NCI-H2029 treated with DMSO at 0.1 percent for 48 hours (cell line): ENCODE measurements around the gene BAZ1B.
A peak's percentile ranks its signal among the peaks of the same experiment; 100 is the strongest.
"Not testable (repeated sequence)": the region's sequence is repeated elsewhere in the genome, so short reads cannot be mapped to it uniquely, and the experiment has no call there.

Experiments
- DNase-seq: peaks from one replicate; lab custom pipeline; 2025; lab: John Stamatoyannopoulos, UW

BAZ1B gene

GRCh38 chr7:73538510-73538909 lies 16.4 kb upstream of the BAZ1B start:
- DNase-seq = not testable (repeated sequence)

GRCh38 chr7:73537051-73537450 lies 15.0 kb upstream of the BAZ1B start:
- no peak for DNase-seq

- no peak for DNase-seq
These were observed 14.4 kb upstream of the BAZ1B start for GRCh38 chr7:73536479-73536878.

- not testable (repeated sequence) for DNase-seq
These were observed 13.8 kb upstream of the BAZ1B start for GRCh38 chr7:73535918-73536317.

GRCh38 chr7:73533742-73534141 lies 11.6 kb upstream of the BAZ1B start:
- no peak for DNase-seq

- DNase-seq = no peak
These were observed 10.1 kb upstream of the BAZ1B start for GRCh38 chr7:73532224-73532623.

- no peak for DNase-seq
These were observed 8.7 kb upstream of the BAZ1B start for GRCh38 chr7:73530800-73531199.

GRCh38 chr7:73526896-73527821 lies 5.1 kb upstream of the BAZ1B start:
- peak; percentile 23 for DNase-seq

GRCh38 chr7:73526158-73526494 lies 4.0 kb upstream of the BAZ1B start:
- DNase-seq = not testable (repeated sequence)

- no peak for DNase-seq
These were observed 423 bp downstream of the BAZ1B start for GRCh38 chr7:73521636-73522104.

- no peak for DNase-seq
These were observed 1.1 kb downstream of the BAZ1B start for GRCh38 chr7:73520673-73521635.

GRCh38 chr7:73519867-73520672 lies 2.0 kb downstream of the BAZ1B start:
- no peak for DNase-seq

- no peak for DNase-seq
These were observed 3.6 kb downstream of the BAZ1B start for GRCh38 chr7:73518470-73518869.

- DNase-seq = no peak
These were observed 4.7 kb downstream of the BAZ1B start for GRCh38 chr7:73517241-73517995.

GRCh38 chr7:73515178-73515577 lies 6.9 kb downstream of the BAZ1B start:
- DNase-seq = no peak

- DNase-seq = no peak
These were observed 9.9 kb downstream of the BAZ1B start for GRCh38 chr7:73512018-73512780.

GRCh38 chr7:73509463-73509862 lies 12.6 kb downstream of the BAZ1B start:
- DNase-seq = no peak

GRCh38 chr7:73507556-73507955 lies 14.5 kb downstream of the BAZ1B start:
- no peak for DNase-seq

- no peak for DNase-seq
These were observed 17.2 kb downstream of the BAZ1B start for GRCh38 chr7:73504920-73505319.

GRCh38 chr7:73504017-73504416 lies 18.1 kb downstream of the BAZ1B start:
- DNase-seq = no peak
